Fibroblast of villous mesenchyme (primary cell): ENCODE data around the gene DHCR7. TPM values are rescaled to one million over a fixed set of nuclear protein-coding genes. Genes with fewer than 3 reads are reported as not detected.

Experiments
- DNase-seq: peaks from one replicate; pipeline ENCODE4 v3.0.0-alpha.2; 2010; ENCODE audit warnings: low read depth
- H3K4me3 ChIP-seq: 2 replicates; pipeline ENCODE4 v1.5.1; 2011; ENCODE audit warnings: low read depth, mild to moderate bottlenecking, low read length
- total RNA-seq: library from RNA; depleted of rRNA; stranded (reverse); fragments of >200 nt; gene quantifications from 2 replicates; pipeline ENCODE4 v1.2.3, GENCODE V29; 2012
- TF ChIP-seq, protein P1 (sequence below): IDR thresholded peaks from 2 replicates; pipeline ENCODE4 v1.5.1; 2012; ENCODE audit warnings: low read depth, mild to moderate bottlenecking, low read length; ENCODE audit not compliant: insufficient read depth

The DHCR7 gene
- total RNA-seq, 1 donor = 94.1 TPM

DNA sequence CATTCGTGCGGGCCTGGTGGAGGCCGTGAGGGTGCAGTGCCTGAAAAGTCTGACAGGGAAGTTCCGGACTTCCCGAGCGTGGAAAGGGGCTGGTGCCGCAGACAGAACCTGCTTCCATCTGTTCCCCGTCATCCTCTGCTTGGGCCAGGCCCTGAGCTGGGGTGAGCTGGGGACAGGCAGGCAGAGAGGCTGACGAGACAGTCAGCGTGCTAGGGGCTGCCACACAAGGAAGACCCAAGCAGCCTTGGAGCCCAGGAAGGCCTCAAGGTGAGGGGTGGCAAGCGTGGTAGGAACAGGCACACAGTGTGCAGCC is 30.3 kb upstream of the DHCR7 start:
- no peak for DNase-seq
- TF ChIP-seq, protein P1, sequence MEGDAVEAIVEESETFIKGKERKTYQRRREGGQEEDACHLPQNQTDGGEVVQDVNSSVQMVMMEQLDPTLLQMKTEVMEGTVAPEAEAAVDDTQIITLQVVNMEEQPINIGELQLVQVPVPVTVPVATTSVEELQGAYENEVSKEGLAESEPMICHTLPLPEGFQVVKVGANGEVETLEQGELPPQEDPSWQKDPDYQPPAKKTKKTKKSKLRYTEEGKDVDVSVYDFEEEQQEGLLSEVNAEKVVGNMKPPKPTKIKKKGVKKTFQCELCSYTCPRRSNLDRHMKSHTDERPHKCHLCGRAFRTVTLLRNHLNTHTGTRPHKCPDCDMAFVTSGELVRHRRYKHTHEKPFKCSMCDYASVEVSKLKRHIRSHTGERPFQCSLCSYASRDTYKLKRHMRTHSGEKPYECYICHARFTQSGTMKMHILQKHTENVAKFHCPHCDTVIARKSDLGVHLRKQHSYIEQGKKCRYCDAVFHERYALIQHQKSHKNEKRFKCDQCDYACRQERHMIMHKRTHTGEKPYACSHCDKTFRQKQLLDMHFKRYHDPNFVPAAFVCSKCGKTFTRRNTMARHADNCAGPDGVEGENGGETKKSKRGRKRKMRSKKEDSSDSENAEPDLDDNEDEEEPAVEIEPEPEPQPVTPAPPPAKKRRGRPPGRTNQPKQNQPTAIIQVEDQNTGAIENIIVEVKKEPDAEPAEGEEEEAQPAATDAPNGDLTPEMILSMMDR = no peak
- no peak overlapping the region for H3K4me3 ChIP-seq

- no peak for DNase-seq
- TF ChIP-seq, protein P1 = no peak
Measured at GRCh38 chr11:71477641-71478527, 29.7 kb upstream of the DHCR7 start.

GRCh38 chr11:71476926-71477640 is 28.9 kb upstream of the DHCR7 start:
- TF ChIP-seq, protein P1 = no peak
- no peak for DNase-seq
- H3K4me3 ChIP-seq = no peak overlapping the region

More at GRCh38 chr11:71477641-71478527, 29.7 kb upstream of the DHCR7 start:
- no peak overlapping the region for H3K4me3 ChIP-seq

DNA sequence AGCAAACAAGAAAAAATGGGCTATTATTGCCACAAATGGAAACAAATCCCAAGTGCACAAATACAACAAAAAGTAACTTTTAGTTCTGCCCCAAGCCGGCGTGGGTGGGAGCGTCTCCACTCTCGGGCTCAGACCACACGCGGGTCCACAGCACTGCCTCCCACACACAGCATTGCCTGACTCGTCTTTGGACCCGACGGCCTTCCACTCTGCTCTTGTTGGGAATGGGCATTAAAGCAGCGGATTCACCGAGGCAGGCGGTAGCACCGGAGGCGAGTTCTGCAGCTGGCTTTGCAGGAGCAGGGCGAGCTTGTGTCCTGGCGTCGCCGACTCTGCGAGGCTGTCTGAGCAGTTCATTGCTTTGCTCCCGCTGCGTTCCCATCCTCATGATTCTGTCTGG is 27.8 kb upstream of the DHCR7 start:
- H3K4me3 ChIP-seq = no peak overlapping the region

DNA sequence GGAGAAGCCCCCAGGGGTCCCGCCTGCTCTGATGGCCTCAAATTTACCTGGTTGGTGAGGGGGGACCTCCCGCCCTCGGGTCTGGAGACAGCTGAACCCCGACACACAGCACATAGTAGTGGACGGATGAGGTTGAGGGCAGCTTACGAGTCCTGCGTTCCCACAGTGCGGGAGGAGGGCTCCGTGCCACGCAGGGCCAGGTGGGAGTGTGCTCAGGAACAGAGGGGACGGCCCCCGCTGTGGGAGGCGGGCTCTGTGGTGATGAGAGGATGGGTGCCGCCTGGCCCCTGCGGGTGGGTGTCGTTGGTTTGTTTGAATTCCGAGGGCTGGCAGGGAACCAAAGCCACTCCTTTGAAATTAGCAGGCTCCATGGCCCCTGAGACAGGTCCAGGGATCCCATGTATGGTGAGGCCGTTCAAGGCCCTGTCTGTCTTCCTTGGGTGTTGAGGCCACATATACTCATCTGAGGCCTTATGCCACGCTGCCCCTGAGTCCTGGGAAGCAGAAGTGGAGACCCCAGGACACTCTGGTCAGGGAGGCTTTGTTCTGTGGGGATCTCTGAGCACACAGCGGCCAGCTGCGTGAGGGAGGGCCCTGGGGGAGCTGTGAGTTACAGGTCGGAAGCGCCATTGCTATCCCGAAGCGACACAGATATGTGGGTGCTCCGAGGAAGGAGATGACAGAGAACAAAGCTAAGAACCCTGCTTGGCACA is 26.7 kb upstream of the DHCR7 start:
- TF ChIP-seq, protein P1 = no peak
- no peak overlapping the region for H3K4me3 ChIP-seq
- no peak for DNase-seq

More for the DNA sequence above, 27.8 kb upstream of the DHCR7 start:
- TF ChIP-seq, protein P1 = no peak
- DNase-seq = no peak

- TF ChIP-seq, protein P1 = no peak
- DNase-seq = no peak
- no peak overlapping the region for H3K4me3 ChIP-seq
Measured at GRCh38 chr11:71474141-71474770, 26.1 kb upstream of the DHCR7 start.
